Rectal smooth muscle tissue (tissue), 1 donor: Measurements from ENCODE around the gene ADAM11.

Experiments used
- H3K27ac ChIP-seq: one replicate; pipeline ENCODE4 v1.7.0; 2013; ENCODE audit warnings: low read depth, low read length, inconsistent platforms
- H3K27me3 ChIP-seq: one replicate; pipeline ENCODE4 v1.7.0; 2013; ENCODE audit warnings: low read length; ENCODE audit not compliant: control insufficient read depth, insufficient read depth
- H3K36me3 ChIP-seq: one replicate; pipeline ENCODE4 v1.7.0; 2013; ENCODE audit warnings: low read length; ENCODE audit not compliant: control insufficient read depth, insufficient read depth
- H3K4me1 ChIP-seq: one replicate; pipeline ENCODE4 v1.7.0; 2013; ENCODE audit warnings: low read length; ENCODE audit not compliant: control insufficient read depth, insufficient read depth
- H3K4me3 ChIP-seq: one replicate; pipeline ENCODE4 v1.7.0; 2013; ENCODE audit warnings: low read length
- H3K9ac ChIP-seq: one replicate; pipeline ENCODE4 v1.7.0; 2013; ENCODE audit warnings: low read length

Gene ADAM11

DNA sequence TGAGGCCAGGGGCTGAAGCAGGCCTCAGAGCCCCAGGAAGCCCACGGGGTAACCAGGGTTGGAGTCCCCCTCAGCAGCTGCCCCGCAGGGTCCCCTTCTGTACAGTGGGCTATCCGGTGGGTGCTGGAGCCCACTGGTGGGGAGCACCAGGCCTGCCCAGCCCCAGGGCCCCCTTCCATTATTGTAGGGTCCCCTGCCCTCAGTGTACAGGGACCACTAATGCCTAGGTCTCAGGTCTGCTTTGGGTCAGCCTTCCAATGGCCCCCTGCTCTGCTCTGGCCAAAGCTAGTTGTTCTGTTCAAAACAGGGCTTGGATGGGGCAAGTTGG, 1.1 kb downstream of the ADAM11 start:
- H3K4me1 ChIP-seq: peaks cover 3% of the 10 kb centered on the region
- H3K9ac ChIP-seq: no peak overlapping the region
- H3K27me3 ChIP-seq: peaks cover 22% of the 10 kb centered on the region
- no peak overlapping the region for H3K4me3 ChIP-seq
- no peak overlapping the region for H3K27ac ChIP-seq
- no peaks in the 10 kb centered on the region for H3K36me3 ChIP-seq

DNA sequence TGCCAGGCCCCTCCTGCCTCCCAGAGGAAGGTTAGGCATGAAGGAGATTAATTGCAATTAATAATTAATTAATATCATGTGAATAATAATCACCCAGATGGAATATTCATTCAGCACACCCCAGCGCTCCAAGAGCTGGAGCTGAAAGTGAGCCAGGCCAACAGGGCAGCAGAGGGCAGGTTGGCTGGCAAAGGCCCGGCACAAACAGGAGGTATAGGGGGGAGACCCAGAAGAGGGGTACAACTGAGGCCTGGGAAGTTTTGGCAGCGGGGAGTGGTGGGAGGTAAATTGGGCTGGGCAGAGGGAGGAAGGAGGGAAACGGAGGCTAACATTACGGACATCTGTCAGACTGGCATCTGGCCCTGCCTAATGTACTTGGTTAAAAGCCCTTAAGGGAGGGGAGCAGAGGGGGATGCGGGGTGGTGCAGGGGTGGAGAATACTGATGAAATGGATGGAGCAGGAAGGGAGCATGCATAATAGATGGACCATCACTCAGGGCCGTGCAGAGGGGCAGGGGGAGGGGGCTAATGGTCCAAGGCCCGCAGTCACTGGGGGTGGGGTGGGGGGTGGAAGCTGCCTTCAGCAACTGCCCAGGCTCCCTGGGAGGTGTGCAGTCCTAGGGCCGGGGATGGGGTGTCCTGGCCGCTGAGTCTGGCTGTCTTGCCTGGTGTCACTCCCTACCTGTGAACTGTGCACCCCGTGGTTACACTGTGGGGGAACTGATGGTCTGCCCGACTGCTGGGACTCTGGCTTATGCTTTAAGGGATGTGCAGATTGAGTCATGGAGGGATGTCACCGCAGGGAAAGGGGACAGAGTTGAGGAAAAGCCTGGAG, 1.9 kb downstream of the ADAM11 start:
- H3K36me3 ChIP-seq: no peaks in the 10 kb centered on the region
- no peak overlapping the region for H3K4me3 ChIP-seq
- H3K27ac ChIP-seq: no peak overlapping the region
- no peak overlapping the region for H3K9ac ChIP-seq
- peaks cover 22% of the 10 kb centered on the region for H3K27me3 ChIP-seq
- H3K4me1 ChIP-seq: peaks cover 3% of the 10 kb centered on the region

DNA sequence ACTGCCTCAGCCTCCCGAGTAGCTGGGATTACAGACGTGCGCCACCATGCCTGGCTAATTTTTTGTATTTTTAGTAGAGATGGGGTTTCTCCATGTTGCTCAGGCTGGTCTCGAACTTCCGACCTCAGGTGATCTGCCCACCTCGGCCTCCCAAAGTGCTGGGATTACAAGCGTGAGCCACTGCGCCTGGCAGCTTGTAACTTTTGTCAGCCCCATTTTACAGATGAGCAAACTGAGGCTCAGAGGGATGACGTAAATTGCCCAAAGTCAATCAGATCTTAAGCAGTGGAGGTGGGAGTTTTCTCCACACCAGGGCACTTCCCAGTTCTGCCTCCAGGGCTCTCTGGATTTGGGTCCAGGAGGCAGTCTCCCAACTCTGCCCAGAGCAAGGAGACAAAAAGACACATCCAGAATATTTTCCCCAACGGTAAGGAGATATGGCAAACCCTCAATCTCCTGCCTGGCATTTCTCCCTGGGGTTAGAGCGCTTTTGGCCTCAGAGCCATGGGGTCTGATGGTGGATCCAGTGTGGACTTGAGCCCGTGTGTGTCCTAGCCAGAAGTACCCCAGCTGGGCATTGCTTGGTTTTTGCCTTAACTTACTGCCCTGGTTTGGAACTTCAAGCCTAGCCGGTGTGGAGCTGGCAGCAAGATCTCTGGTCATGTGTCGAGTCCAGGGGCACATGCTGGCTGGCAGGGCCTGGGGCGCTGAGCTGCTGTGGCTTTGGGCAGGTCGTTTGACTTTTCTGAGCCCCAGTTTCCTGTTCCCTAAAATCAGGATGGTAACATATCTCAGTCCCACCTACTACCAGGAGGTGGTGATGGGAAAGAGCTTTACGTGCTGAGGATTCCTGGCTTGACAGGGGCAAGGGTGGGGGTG, 3.4 kb downstream of the ADAM11 start:
- Histone ChIP-seq H3K9ac (no peak overlapping the region), H3K4me3 (no peak overlapping the region), H3K27me3 (peaks cover 22% of the 10 kb centered on the region), H3K4me1 (peaks cover 3% of the 10 kb centered on the region), H3K27ac (no peak overlapping the region), H3K36me3 (no peaks in the 10 kb centered on the region)

DNA sequence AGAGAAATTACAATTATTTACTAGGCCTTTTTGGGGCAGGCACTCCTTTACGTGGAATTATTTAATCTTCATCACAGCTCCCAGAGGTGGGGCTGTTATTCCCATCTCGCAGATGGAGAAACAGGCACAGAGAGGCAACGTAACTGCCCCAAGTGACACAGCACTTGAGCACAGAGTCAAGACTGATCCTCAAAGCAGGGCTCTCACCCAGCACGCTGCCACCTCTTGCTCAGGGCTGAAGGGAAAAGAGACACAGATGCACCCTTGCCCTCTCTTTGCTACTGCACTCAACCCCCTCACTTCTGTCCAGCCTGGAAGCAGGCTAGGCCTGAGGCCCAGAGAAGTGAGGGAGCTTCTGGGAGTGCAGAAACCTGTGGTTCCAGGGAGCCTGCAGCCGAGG, 4.4 kb downstream of the ADAM11 start:
- no peak overlapping the region for H3K9ac ChIP-seq
- peaks cover 3% of the 10 kb centered on the region for H3K4me1 ChIP-seq
- H3K27ac ChIP-seq: no peak overlapping the region
- peaks cover 16% of the 10 kb centered on the region for H3K27me3 ChIP-seq
- no peaks in the 10 kb centered on the region for H3K36me3 ChIP-seq
- no peak overlapping the region for H3K4me3 ChIP-seq

DNA sequence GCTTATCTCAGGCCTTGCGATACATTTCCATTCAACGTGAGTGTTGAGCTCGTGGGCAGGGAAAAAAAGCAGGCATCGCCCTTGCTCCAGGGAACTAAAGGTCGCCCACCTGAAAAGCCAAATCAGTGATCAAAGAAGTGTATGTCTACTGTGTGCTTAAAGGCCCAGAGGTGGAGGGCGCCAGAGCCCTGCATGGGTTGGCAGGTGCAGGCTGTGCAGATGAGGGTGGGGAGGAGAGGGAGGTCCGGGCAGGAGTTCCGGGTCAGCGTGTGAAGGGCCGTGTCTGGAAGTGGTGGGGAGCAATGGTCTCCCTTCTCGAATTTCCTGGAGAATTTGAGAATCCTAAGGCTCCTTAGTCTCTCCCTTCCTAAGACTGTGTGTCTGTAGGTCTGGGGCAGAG, 7.2 kb downstream of the ADAM11 start:
- Histone ChIP-seq H3K4me3 (no peak overlapping the region), H3K9ac (no peak overlapping the region), H3K36me3 (no peaks in the 10 kb centered on the region), H3K27ac (no peak overlapping the region), H3K27me3 (peaks cover 2% of the 10 kb centered on the region), H3K4me1 (no peaks in the 10 kb centered on the region)

DNA sequence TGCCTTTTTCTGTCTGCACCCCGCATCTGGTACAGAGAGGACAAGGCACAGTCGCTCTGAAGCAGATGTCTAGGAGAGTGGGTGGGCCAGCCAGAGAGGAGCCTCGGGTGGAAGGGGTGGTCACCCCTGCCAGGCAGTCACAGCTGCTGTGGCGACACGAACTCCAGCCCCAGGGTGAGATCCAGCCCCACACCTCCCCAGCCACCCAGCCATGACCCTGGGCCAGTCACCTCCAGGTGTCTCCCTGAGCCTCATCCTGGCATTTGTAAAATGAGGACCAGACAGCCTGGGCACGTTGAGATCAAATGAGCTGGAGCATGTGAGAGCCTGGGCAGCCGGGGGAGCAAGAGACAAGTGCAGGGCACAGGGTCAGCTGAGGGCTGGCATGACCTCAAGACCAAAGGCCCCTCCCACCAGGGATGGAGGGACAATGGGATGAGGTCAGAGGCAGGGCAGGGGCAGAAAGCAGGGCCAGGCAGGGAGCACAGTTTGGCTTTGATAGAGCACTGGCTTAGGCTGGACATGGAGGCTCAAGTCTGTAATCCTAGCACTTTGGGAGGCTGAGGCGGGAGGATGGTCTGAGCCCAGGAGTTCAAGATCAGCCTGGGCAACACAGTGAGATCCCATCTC, 7.7 kb downstream of the ADAM11 start:
- H3K36me3 ChIP-seq: no peaks in the 10 kb centered on the region
- H3K4me3 ChIP-seq: no peak overlapping the region
- H3K9ac ChIP-seq: no peak overlapping the region
- H3K27ac ChIP-seq: no peak overlapping the region
- no peaks in the 10 kb centered on the region for H3K27me3 ChIP-seq
- H3K4me1 ChIP-seq: no peaks in the 10 kb centered on the region

DNA sequence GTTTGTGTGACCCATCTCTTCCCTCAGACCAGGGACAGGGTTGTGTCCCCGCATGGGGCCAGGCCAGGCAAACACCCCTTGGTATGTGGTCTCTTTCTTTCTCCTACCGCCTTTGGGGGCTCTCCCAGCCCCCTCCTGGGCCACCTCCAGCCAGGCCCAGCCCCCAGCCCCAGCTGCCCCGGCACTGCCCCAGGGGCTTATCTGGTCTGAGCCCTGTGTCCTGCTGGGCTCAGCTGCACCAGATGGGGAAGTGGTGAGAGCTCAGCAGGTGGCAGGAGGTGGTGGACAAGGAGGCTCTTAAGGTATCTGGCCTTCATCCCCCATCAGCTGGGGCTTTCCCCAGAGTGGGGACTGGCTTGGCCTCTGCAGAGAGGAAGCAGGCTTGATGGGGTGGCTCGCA, 8.7 kb downstream of the ADAM11 start:
- Histone ChIP-seq H3K36me3 (no peaks in the 10 kb centered on the region), H3K4me1 (no peaks in the 10 kb centered on the region), H3K9ac (no peak overlapping the region), H3K4me3 (no peak overlapping the region), H3K27ac (no peak overlapping the region), H3K27me3 (no peaks in the 10 kb centered on the region)

DNA sequence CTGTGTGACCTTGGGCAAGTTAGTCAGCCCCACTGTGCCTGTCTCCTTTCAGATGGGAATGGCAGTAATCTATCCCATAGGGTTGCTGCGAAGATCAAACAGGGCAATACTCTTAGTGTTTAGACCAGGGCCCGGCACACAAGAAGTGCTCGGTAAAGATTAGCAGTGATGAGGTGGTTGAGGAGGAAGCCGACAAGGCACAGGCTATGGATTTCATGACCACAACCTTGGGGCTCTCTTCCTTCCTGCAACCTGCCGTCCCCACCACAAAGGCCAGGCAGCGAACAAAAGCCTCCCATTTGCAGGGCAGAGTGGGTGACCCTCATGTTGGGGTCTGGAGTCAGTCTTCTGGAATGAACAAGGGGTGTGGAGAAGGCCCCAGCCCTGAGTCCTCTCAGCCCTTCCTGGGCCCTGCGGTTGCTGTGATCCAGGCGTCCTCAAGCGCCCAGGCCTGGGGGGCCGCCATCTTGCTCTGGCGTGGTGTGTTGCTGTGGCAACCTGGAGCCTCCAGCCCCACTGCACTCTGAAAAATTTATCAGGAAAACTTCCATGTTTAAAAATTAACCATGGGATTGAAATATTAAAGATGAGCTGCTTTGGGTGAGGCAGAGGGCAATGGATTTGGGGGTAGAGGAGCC, 9.8 kb downstream of the ADAM11 start:
- H3K4me3 ChIP-seq: no peak overlapping the region
- H3K4me1 ChIP-seq: no peaks in the 10 kb centered on the region
- no peaks in the 10 kb centered on the region for H3K36me3 ChIP-seq
- H3K9ac ChIP-seq: no peak overlapping the region
- H3K27me3 ChIP-seq: no peaks in the 10 kb centered on the region
- H3K27ac ChIP-seq: no peak overlapping the region

DNA sequence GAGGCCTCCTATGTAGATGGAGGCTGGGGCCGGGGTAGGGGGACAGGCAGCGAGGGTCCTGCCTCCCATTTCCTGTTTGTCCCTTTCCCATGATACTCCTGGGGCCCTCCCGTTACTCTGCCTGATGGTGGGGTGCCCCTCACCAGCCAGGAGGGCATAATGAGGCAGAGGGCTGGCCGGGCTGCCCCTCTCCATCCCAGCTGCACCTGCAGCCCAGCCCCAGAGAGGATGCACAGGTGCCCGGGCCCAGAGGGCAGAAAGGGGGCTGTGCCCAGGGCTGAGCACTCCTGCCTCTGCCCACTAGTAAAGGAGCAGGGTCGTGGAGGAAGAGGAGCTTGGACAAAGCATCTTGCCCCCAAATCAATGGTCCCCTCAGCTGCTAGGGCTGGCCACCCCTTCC, 10.4 kb downstream of the ADAM11 start:
- H3K4me3 ChIP-seq: no peak overlapping the region
- H3K36me3 ChIP-seq: no peaks in the 10 kb centered on the region
- H3K27me3 ChIP-seq: no peaks in the 10 kb centered on the region
- no peak overlapping the region for H3K27ac ChIP-seq
- no peak overlapping the region for H3K9ac ChIP-seq
- H3K4me1 ChIP-seq: no peaks in the 10 kb centered on the region

DNA sequence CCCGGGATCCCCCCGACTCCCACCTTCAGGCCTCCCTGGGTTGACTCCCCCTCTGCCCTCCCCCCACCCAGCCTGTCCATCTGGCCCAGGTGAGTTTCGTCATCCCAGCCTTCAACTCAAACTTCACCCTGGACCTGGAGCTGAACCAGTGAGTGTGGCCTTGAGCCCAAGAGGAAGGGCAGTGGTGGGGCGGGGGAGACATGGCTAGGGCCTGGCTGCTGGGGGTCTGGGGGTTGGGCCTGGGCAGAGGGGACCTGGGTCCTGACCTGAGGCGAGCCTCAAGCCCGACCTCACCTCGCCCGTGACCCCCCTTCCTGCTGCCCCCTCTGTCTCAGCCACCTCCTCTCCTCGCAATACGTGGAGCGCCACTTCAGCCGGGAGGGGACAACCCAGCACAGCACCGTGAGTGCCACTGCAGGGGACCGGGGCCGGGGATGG, 10.9 kb downstream of the ADAM11 start:
- H3K36me3 ChIP-seq: no peaks in the 10 kb centered on the region
- no peak overlapping the region for H3K9ac ChIP-seq
- no peak overlapping the region for H3K4me3 ChIP-seq
- no peaks in the 10 kb centered on the region for H3K27me3 ChIP-seq
- no peaks in the 10 kb centered on the region for H3K4me1 ChIP-seq
- H3K27ac ChIP-seq: no peak overlapping the region

DNA sequence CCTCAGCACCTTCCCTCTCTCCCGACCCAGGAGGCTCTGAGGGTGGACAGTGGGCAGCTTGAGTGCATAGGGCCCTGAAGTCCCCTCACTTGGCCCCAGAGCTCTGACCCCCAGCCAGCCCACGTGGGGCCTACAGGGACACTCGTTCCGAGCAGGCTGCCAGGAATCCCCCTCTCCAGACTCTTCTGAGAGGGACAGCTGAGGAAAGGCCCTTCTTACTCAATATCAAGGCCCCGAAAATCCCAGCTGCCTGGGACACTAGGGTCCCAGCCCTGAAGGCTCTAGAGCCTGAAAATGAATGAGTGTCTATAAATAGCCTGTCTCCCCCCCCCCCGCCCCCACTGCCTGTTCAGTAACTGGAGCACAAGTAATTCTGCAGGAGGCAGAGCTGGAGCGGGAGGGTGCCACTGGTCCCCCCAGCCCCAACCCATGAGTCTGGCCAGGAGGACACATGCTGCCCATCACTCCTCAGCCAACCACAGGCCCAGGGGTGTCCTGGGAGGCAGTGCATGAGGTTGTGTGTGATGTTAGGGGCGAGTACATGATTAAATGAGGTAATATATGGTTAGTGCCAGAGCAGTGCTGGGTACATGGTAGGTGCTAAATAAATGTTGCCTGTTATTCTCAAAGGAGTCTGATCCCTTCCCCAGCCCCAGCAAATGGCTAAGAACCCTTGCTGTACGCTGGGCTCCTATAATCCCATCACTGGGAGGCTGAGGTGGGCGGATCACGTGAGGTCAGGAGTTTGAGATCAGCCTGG, 11.6 kb downstream of the ADAM11 start:
- Histone ChIP-seq H3K27ac (no peak overlapping the region), H3K4me1 (peaks cover 5% of the 10 kb centered on the region), H3K27me3 (no peaks in the 10 kb centered on the region), H3K36me3 (no peaks in the 10 kb centered on the region), H3K9ac (no peak overlapping the region), H3K4me3 (no peak overlapping the region)
